Astrocyte of the cerebellum (primary cell): Measurements from ENCODE around the gene CCDC137.
"Not testable (repeated sequence)": the region's sequence is repeated elsewhere in the genome, so short reads cannot be mapped to it uniquely, and the experiment has no call there.

Experiments used
- DNase-seq: peaks from one replicate; pipeline ENCODE4 v3.0.0-alpha.2; 2011; ENCODE audit warnings: low read depth
- H3K4me3 ChIP-seq: 2 replicates; pipeline ENCODE4 v1.5.1; 2011; ENCODE audit warnings: mild to moderate bottlenecking, low read depth, low read length, moderate library complexity
- CTCF ChIP-seq: IDR thresholded peaks from 2 replicates; pipeline ENCODE4 v1.5.1; 2012; ENCODE audit warnings: low read length, low read depth, moderate library complexity, mild to moderate bottlenecking; ENCODE audit errors: missing control alignments
- in situ Hi-C: cut with HindIII; loops from 2 replicates; pipeline ENCODE4 v1.10.0; 2017; ENCODE audit warnings: low sequenced_read_pairs

CCDC137 gene

DNA sequence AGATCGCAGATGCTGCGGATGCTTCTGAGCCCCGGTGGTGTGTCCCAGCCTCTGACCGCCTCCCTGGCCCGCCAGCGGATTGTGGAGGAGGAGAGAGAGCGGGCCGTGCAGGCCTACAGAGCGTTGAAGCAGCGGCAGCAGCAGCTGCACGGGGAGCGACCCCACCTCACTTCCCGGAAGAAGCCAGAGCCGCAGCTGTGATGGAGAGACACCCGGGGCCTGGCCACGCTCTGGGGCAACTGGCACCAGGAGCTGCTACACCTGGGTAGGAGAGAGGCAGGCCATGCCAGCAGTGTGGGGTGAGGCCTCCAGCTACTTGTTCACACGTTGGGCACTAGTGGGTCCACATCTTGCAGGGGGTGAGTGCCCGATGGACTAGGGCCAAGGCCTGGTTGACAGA is 6.0 kb downstream of the CCDC137 start:
- no peak overlapping the region for H3K4me3 ChIP-seq
- DNase-seq = no peak
- no peak for TF ChIP-seq CTCF
- in situ Hi-C loops = no loop called here

GRCh38 chr17:81672954-81673353 is 6.4 kb downstream of the CCDC137 start:
- no peak for DNase-seq
- in situ Hi-C loops = no loop called here
- TF ChIP-seq CTCF = no peak
- no peak overlapping the region for H3K4me3 ChIP-seq

GRCh38 chr17:81673561-81674258 is 7.2 kb downstream of the CCDC137 start:
- in situ Hi-C loops = no loop called here
- DNase-seq = no peak
- no peak overlapping the region for H3K4me3 ChIP-seq

DNA sequence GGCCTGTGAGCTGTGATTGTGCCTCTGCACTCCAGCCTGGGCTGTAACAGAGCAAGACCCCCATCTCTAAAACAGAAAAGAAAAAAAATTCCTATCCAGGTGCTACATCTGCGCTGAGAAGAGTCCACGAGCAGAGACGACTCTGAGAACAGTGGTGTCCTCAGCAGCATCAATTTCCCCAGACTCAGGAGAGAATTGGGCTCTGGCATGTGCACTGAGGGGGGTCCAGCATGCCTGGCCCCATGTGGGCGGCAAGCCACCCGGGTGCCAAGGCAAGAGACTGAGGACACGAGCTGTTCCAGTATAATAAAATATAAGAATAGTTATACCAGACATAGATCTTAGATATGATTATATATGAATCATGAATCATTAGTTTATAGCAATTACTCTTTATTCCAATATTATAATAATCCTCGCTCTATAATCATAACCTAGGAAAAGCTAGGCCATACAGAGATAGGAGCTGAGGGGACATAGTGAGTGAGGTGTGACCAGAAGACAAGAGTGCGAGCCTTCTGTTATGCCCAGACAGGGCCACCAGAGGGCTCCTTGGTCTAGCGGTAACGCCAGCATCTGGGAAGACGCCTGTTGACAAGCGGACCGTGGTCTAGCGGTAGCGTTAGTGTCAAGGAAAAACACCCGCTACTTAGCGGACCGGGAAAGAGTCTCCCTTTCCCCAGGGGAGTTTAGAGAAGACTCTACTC is 9.1 kb downstream of the CCDC137 start:
- TF ChIP-seq CTCF = peak; percentile 55
- DNase-seq, H3K4me3 ChIP-seq, in situ Hi-C loops: not testable (repeated sequence)

More at GRCh38 chr17:81673561-81674258, 7.2 kb downstream of the CCDC137 start:
- no peak for TF ChIP-seq CTCF

GRCh38 chr17:81676906-81677305 is 10.4 kb downstream of the CCDC137 start:
- no peak for TF ChIP-seq CTCF
- no peak overlapping the region for H3K4me3 ChIP-seq
- no peak for DNase-seq
- in situ Hi-C loops = no loop called here

DNA sequence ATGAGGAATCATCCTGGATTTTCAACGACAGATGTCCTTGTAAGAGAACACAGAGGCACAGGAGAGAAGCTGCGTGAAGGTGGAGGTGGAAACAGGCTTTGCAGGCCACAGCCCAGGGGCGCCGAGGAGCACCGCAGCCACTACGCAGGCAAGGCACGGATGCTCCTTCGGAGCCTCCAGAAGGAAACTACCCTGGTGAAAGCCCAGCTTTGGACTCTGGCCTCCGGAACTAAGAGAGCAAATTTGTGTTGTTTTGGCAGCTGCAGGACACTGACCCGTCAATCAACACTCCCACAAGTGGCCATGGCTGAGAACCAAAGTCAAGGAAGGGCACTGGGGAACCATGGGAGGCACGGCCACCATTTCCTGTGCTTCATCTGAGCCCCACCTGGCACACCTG is 13.6 kb downstream of the CCDC137 start:
- in situ Hi-C loops = no loop called here
- TF ChIP-seq CTCF = no peak
- DNase-seq = no peak
- no peak overlapping the region for H3K4me3 ChIP-seq
